ENCODE data around the gene DEGS2. TPM values are rescaled to one million over a fixed set of nuclear protein-coding genes. Genes with fewer than 3 reads are reported as not detected.

Gene DEGS2
- total RNA-seq, 2 donors from 2014 or later: 7.3 to 10.5 TPM

DNA sequence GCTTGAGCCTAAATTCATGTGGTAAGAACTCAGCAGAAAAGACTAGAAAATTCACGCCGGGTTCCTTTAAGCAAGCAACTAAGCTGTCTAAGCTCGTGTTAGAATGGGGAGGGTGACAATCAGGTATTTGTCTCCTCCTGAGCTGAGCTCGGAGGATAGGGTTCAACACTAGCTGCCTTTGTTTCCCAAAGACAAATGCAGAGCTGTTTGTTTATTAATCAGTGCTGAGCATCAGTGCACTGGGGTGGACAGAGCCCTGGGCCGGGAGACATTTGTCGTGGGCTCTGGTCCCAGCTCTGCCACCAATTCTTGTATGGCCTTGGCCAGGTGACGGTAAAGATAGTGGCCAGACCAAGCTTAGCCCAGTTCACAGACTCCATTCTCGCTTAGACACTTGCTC lies 43.7 kb downstream of the DEGS2 start:
- 81 to 84% methylated on average over 6 to 8 of the region's 8 CpGs for WGBS, 2 donors
- H3K27me3 ChIP-seq: no peaks in the 10 kb centered on the region
- no peak overlapping the region for H3K4me3 ChIP-seq
- TF ChIP-seq CTCF (IDR thresholded peaks at IDR 0.05) (no peak), POLR2A (IDR thresholded peaks at IDR 0.05) (no peak)
- peaks cover 6% of the 10 kb centered on the region for H3K4me1 ChIP-seq
- ATAC-seq (no peak), DNase-seq (no peak)
- intact Hi-C loops (cut with DNase I): no loop called here
- no peak overlapping the region for H3K27ac ChIP-seq
- no peaks in the 10 kb centered on the region for H3K36me3 ChIP-seq (replicated peaks in 1 of 2; ENCODE audit: insufficient read depth in 1 of 2, low read depth in 2 of 2)
- no peaks in the 10 kb centered on the region for H3K9me3 ChIP-seq

GRCh38 chr14:100115236-100115635 lies 44.2 kb downstream of the DEGS2 start:
- DNase-seq (no peak), ATAC-seq (no peak)
- no peaks in the 10 kb centered on the region for H3K9me3 ChIP-seq
- no peak overlapping the region for H3K27ac ChIP-seq
- no peaks in the 10 kb centered on the region for H3K36me3 ChIP-seq (replicated peaks in 1 of 2; ENCODE audit: insufficient read depth in 1 of 2, low read depth in 2 of 2)
- intact Hi-C loops (cut with DNase I): no loop called here
- TF ChIP-seq CTCF (IDR thresholded peaks at IDR 0.05) (no peak), POLR2A (IDR thresholded peaks at IDR 0.05) (no peak)
- no peak overlapping the region for H3K4me3 ChIP-seq
- WGBS, 2 donors: 98 to 99% methylated on average over 6 of the region's 6 CpGs
- H3K4me1 ChIP-seq: peaks cover 6% of the 10 kb centered on the region
- no peaks in the 10 kb centered on the region for H3K27me3 ChIP-seq

- Histone ChIP-seq H3K4me1 (peaks cover 6% of the 10 kb centered on the region), H3K27me3 (no peaks in the 10 kb centered on the region), H3K36me3 (replicated peaks in 1 of 2; ENCODE audit: insufficient read depth in 1 of 2, low read depth in 2 of 2) (no peaks in the 10 kb centered on the region), H3K9me3 (no peaks in the 10 kb centered on the region), H3K4me3 (no peak overlapping the region), H3K27ac (no peak overlapping the region)
- WGBS, 2 donors: 94% methylated on average over 12 to 13 of the region's 13 CpGs
- ATAC-seq (no peak), DNase-seq (no peak)
- intact Hi-C loops (cut with DNase I): no loop called here
- TF ChIP-seq CTCF (IDR thresholded peaks at IDR 0.05) (no peak), POLR2A (IDR thresholded peaks at IDR 0.05) (no peak)
Observed at GRCh38 chr14:100114109-100114765, 45.2 kb downstream of the DEGS2 start.

DNA sequence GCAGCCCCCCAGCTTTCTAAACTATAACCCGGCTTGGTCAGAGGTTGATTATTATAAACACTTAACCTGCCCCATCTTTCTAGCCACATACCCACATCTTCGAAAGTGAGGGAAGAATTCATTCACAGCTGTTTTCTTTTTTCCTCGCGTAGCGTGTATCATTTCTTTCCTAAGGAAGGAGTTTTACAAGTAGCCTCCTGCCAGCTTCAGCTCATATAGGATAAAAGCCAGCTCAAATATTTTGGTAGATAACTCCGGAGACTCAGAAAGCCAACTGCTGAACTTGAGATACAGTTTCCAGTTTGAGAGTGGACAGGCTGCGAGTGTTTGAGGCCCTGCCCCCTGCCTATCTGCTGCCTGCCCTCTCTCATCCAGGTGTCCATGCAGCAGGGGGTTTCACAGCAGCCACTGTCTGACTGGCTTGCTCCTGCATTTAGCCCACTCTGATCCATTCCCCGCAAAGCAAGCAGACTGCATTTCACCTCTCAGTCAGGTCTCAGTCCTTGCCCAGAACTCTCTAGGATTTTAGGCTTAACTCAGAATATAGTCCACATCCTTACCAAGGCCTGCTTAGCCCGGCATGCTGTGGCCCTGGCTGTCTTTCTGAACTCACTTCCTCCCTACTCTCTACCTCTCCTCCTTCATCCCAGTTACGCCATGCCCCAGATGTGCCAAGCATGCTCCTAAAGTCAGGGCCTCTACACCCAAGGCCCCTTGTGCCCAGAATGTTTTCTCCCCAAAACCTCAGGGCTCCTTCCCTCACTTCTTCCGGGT lies 47.3 kb downstream of the DEGS2 start:
- intact Hi-C loops (cut with DNase I): no loop called here
- no peak for ATAC-seq
- no peaks in the 10 kb centered on the region for H3K27me3 ChIP-seq
- 54 to 66% methylated on average over 11 of the region's 11 CpGs for WGBS, 2 donors
- peak in 1 of 4 donors; percentile 3 for DNase-seq
- H3K9me3 ChIP-seq: no peaks in the 10 kb centered on the region
- no peak for TF ChIP-seq CTCF (IDR thresholded peaks at IDR 0.05)
- no peak for TF ChIP-seq POLR2A (IDR thresholded peaks at IDR 0.05)
- H3K4me1 ChIP-seq: peaks cover 19% of the 10 kb centered on the region
- H3K27ac ChIP-seq: no peak overlapping the region
- no peaks in the 10 kb centered on the region for H3K36me3 ChIP-seq (replicated peaks in 1 of 2; ENCODE audit: insufficient read depth in 1 of 2, low read depth in 2 of 2)
- no peak overlapping the region for H3K4me3 ChIP-seq

All from body of pancreas (tissue), 4 donors.